Measurements from ENCODE around the gene CREG1.

Gene CREG1

DNA sequence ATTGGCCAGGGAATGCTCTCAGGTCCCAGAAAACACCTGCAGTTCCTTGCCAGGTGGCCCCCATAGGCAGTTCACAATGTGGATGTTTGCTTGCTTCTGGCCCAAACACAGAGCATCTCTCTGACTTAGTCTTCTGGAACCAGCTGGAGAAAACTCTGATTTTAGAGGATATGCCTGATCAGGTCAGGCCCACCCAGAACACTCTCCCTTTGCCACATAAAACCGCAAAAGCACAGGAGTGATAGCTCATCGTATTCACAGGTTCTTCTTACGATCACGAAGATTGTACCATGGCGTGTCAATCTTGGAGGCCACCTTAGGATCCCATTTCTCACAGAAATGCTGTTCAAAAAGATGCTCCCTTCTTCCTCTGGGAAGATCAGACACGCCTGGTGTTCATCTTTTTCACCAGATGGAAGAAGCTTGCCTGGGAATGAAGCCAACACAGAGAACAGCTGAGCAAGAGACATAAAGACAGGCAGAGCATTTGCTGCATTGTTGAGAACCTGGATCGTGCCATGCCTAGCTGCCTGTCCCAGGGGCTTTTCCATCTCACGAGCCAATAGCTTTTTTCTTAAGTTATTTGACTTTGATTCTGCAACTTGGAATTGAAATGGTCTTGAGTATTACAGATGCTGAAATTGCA lies 23.6 kb downstream of the CREG1 start:
- no peak for DNase-seq

DNA sequence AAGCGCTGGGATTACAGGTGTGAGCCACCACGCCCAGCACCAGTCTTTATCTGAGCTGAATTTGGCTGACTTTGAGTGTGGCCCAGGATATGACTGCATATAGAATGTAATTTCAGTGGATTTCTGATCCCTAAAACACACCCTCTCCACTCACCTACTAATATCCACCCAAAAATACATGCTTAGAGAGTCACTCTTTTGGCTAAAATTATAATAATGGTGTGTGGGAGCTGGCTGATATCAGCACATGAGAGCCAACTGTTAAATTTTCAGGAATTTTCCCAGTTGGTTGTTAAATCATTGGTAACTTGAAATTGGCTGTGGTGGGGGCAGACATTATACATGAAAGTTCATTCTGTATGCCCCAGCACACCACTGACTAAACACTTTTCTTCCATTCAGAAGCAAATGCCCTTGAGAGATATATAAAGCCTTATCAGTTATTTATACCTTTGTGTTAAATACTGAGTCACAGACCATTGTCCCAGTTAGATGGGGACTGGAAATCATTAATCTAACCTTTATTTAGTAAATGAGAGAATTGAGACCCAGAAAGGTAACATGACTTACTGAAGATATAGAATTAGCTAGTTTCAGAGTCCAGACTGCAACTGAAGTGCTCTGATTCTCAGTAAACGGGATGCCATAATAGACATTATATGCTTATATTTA lies 25.4 kb downstream of the CREG1 start:
- DNase-seq: no peak

DNA sequence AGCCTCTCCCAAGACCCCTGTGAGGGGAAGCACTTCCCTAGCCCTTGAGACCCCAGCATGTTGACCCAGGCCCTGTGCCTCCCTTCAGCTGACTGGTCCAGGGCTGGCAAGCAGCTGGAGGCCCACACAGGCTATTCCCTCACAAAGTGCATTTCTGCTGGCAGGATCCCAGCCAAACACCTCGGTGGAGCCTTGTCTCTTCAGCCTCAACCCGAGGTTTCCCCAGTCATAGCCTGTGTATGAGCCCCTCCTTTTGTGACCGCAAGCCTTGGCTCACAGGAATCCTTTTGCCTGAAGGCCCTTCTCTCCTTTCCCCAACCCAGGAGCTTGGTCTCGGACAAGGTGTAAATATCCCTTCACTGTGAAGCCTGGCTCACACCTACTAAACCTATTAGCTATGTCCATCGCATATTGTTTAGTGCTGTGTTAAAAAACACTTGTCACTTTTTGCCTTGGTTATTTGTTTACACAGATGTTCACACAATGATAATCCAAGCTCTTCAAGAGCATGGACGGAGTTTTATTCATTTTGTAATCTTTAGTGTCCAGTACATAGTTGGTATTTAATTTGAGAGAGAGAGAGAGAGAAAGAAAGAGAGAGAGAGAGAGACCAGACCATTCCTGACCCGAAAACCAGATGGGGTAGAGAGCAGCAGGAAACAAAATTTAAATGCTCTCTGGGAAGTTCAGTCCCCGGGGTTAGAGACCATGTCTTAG lies 26.7 kb downstream of the CREG1 start:
- DNase-seq: no peak

DNA sequence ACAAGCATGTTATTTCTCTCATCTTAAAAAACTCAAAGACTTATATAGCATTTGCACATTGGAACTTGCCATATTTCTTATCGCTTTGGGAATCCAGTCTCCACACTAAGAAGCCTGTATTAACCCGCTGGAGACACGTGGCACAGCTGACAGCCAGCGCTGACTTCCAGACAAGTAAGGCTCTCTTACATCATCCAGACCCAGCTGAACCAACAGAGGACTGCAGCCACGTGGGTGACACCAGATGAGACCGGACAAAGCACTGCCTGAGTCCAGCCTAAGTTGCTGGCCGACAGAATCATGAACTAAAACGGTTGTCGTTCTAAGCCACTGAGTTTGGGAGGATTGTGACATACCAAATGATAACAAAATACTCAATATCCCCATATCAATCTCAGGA lies 28.9 kb downstream of the CREG1 start:
- no peak for DNase-seq

- no peak for DNase-seq
Measured at GRCh38 chr1:167522246-167522645, 31.3 kb downstream of the CREG1 start.

GRCh38 chr1:167520711-167521206 lies 32.8 kb downstream of the CREG1 start:
- no peak for DNase-seq

GRCh38 chr1:167518331-167518700 lies 35.2 kb downstream of the CREG1 start, which contains the start of gene CD247:
CD247 (minus strand) TSS chr1:167518529; CDS start chr1:167518465, 64 bp downstream.
- DNase-seq: no peak

GRCh38 chr1:167517535-167518330 lies 35.8 kb downstream of the CREG1 start:
- no peak for DNase-seq

DNA sequence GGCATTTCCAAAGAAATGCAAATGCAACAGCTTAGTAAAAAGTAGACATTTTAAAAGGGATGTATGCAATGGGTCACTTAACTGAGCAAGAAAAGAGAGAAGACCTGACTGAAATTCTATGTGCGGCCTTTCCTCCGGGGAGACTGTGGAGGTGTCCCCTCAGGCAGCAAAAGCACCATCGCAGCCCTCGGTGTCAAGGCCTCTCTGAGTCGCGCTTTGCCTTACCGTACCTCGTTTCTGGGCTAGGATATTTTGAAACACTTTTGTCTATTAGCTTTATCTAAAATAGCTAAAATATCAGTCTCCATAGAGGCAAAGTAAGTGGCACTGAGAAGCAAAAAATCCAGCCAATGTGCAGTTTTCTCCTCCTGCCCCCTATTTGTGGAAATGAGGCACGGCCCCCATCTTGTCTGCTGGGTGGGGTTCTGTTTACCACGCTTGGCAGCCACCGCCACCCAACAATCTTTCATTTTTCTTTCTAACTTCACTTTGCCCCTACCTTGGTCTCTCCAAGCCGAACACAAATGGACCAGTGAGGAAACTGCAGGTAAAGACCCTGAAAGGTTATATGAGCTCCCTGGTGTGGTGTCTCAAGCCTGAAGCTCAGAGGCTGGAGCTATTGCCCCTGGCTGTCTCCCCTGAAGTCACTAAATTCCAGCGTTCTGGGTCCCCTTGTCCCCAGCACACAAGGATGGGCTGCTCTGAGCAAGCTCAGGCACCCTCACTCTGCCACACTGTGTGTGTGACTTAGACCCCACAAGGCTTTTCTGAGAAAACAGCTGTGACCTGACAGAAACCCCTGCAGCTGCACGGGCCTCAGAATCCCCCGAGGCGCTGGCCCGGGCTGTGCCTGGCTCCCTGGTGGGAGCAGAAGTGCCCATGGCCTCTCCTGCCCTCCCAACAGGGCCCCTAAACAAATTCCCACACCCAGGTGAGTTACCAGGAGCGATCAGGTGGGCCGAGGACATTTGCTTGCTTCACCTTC lies 36.9 kb downstream of the CREG1 start:
- no peak for DNase-seq

DNA sequence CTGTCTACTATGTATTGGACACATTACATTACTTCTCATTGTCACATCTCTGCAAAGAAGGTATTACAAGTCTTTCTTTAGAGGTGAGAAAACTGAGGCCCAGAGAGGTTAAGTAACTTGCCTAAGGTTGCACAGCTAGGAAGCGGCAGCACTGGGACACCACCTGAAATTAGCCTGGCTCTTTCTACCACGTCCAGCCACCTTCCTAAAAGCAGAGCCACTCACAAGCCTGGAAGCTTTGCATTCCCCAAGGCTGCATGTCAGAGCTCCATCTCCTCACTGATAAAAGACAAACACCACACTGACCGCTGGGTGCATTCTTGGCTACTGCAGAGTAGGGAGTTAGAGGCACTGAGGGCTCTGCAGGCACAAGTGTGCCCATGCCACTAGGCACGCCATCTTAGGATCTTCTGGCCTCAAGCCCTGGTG lies 37.7 kb downstream of the CREG1 start:
- no peak for DNase-seq

DNA sequence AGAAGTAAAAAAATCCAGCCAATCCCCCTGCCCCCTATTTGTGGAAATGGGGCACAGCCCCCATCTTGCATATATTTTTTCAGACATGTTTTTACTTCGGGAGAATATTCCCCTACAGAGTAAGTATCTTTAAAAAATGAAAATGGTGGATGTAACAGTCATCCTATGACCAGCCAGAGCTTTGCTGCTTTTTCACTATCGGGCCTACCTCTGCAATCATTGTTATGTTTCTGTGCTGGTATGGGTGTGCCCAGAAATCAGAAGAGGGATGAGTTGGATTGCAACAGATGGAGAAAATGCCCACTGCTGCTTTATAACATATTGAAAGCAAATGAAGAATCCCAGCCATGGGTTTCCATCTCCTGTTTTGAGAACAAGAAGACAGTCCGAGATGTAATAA lies 38.1 kb downstream of the CREG1 start:
- DNase-seq: no peak

- no peak for DNase-seq
Measured at GRCh38 chr1:167514288-167514687, 39.3 kb downstream of the CREG1 start.

GRCh38 chr1:167512046-167512654 lies 41.4 kb downstream of the CREG1 start:
- no peak for DNase-seq

- no peak for DNase-seq
Measured at GRCh38 chr1:167511374-167511986, 42.1 kb downstream of the CREG1 start.

GRCh38 chr1:167510881-167511280 lies 42.7 kb downstream of the CREG1 start:
- no peak for DNase-seq

DNA sequence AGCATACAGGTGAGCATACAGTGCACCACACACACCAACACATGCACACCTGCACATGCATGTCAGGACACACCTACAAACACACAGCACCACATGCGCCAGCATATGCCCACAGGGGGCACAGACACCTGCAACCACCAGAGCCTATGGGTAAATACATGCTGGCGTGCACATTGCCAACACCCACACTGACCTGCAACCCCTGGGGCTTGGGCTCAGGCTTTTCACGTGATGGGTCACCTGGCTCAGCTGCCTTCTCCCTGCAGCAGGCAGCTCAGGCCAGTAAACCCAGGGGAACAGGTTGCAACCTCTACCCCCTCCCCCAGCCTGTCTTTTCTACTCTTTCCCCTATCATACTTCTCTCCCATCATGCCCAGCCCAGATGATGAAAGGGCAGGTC lies 43.3 kb downstream of the CREG1 start:
- no peak for DNase-seq

- DNase-seq: no peak
Measured at GRCh38 chr1:167509587-167509986, 44.0 kb downstream of the CREG1 start.

- no peak for DNase-seq
Measured at GRCh38 chr1:167507719-167508118, 45.8 kb downstream of the CREG1 start.

- no peak for DNase-seq
Measured at GRCh38 chr1:167504467-167504827, 49.1 kb downstream of the CREG1 start.

GRCh38 chr1:167503626-167504466 lies 49.7 kb downstream of the CREG1 start:
- no peak for DNase-seq

Data from NCI-H2081 treated with DMSO at 0.1 percent for 48 hours (cell line).